Measurements from ENCODE around the gene MMP13. TPM values are rescaled to one million over a fixed set of nuclear protein-coding genes. Genes with fewer than 3 reads are reported as not detected.
A peak's percentile ranks its signal among the peaks of the same experiment; 100 is the strongest.
"Not testable (repeated sequence)": the region's sequence is repeated elsewhere in the genome, so short reads cannot be mapped to it uniquely, and the experiment has no call there.

MMP13 gene
- not detected in 2 replicates for total RNA-seq (2014; rRNA removed; shearing (Covaris generic))

- Histone ChIP-seq H3K27ac (no peak within 1 kb of the TSS), H3K4me3 (no peak within 1 kb of the TSS), H3K36me3 (no peaks in the 10 kb centered on the region), H3K9me3 (replicated peaks) (no peaks in the 10 kb centered on the region), H3K27me3 (replicated peaks) (no peaks in the 10 kb centered on the region), H3K4me1 (replicated peaks) (no peaks in the 10 kb centered on the region)
- no peak for DNase-seq (ENCODE audit: low read depth in 1 of 2, low spot score in 2 of 2)
These were observed at the start of gene MMP13 for GRCh38 chr11:102955624-102956023. Gene MMP13 (minus strand): TSS chr11:102955732. CDS start chr11:102955705, 27 bp downstream.

DNA sequence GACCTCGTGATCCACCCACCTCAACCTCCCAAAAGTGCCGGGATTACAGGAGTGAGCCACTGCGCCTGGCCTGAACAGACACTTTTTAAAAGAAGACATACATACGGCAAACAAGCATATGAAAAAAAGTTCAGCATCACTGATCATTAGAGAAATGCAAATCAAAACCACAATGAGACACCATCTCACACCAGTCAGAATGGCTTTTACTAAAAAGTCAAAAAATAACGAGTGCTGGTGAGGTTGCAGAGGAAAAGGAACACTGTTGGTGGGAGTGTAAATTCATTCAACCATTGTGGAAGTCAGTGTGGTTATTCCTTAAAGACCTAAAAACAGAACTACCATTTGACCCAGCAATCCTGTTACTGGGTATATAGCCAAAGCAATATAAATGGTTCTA, 48.7 kb upstream of the MMP13 start:
- H3K9me3 ChIP-seq (replicated peaks); H3K36me3 ChIP-seq; H3K4me1 ChIP-seq (replicated peaks); H3K27me3 ChIP-seq (replicated peaks); DNase-seq (ENCODE audit: low read depth in 1 of 2, low spot score in 2 of 2); H3K27ac ChIP-seq; H3K4me3 ChIP-seq: not testable (repeated sequence)

- no peak for DNase-seq (ENCODE audit: low read depth in 1 of 2, low spot score in 2 of 2)
- H3K27ac ChIP-seq = no peak overlapping the region
These were observed 38.6 kb upstream of the MMP13 start for GRCh38 chr11:102994105-102994504.

GRCh38 chr11:102991776-102992175, 36.2 kb upstream of the MMP13 start:
- no peak overlapping the region for H3K4me3 ChIP-seq

More at GRCh38 chr11:102994105-102994504, 38.6 kb upstream of the MMP13 start:
- H3K4me3 ChIP-seq = no peak overlapping the region
- no peaks in the 10 kb centered on the region for H3K36me3 ChIP-seq
- no peaks in the 10 kb centered on the region for H3K9me3 ChIP-seq (replicated peaks)
- peaks cover 24% of the 10 kb centered on the region for H3K4me1 ChIP-seq (replicated peaks)
- no peaks in the 10 kb centered on the region for H3K27me3 ChIP-seq (replicated peaks)

GRCh38 chr11:102990145-102990544, 34.6 kb upstream of the MMP13 start:
- Histone ChIP-seq H3K4me3 (no peak overlapping the region), H3K27ac (no peak overlapping the region)
- no peak for DNase-seq (ENCODE audit: low read depth in 1 of 2, low spot score in 2 of 2)

More at GRCh38 chr11:102991776-102992175, 36.2 kb upstream of the MMP13 start:
- no peak for DNase-seq (ENCODE audit: low read depth in 1 of 2, low spot score in 2 of 2)
- Histone ChIP-seq H3K27ac (no peak overlapping the region), H3K27me3 (replicated peaks) (no peaks in the 10 kb centered on the region), H3K36me3 (no peaks in the 10 kb centered on the region), H3K9me3 (replicated peaks) (no peaks in the 10 kb centered on the region), H3K4me1 (replicated peaks) (peaks cover 24% of the 10 kb centered on the region)

DNA sequence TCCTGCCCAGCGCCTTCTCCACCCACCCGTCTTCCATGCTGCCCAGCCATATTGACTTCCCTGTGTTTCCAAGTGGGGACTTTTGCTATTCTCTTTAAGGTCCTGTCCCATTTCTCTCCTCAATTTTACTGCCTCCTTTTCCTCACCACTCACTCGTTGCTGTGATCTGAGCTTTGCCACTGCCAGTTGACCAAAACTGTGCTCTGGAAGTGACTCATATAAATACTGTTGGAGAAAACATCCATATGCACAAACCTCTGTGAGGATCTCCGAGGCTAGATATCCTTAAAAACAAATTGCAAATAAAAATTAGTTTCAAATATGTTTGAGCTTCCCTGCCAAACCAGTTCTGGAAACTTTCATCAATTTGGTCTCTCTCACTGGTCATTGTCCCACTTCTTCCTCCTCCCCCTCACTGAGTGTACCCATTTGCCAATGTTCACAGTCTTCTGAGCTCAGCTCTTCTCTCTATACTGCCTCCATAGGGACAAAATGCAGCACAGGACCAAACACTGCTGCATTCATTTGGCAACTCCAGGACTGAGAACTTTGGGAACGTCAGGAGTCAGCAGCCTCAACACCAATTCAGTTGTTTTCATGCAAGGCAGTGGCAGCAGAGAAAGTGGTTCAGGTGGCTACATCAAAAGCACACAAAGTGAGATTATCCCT, 34.0 kb upstream of the MMP13 start:
- H3K27ac ChIP-seq = no peak overlapping the region
- no peaks in the 10 kb centered on the region for H3K9me3 ChIP-seq (replicated peaks)
- H3K27me3 ChIP-seq (replicated peaks) = no peaks in the 10 kb centered on the region
- DNase-seq (ENCODE audit: low read depth in 1 of 2, low spot score in 2 of 2) = no peak
- no peaks in the 10 kb centered on the region for H3K36me3 ChIP-seq
- no peak overlapping the region for H3K4me3 ChIP-seq
- H3K4me1 ChIP-seq (replicated peaks) = peaks cover 14% of the 10 kb centered on the region

More at GRCh38 chr11:102990145-102990544, 34.6 kb upstream of the MMP13 start:
- Histone ChIP-seq H3K4me1 (replicated peaks) (peaks cover 14% of the 10 kb centered on the region), H3K9me3 (replicated peaks) (no peaks in the 10 kb centered on the region), H3K36me3 (no peaks in the 10 kb centered on the region), H3K27me3 (replicated peaks) (no peaks in the 10 kb centered on the region)

DNA sequence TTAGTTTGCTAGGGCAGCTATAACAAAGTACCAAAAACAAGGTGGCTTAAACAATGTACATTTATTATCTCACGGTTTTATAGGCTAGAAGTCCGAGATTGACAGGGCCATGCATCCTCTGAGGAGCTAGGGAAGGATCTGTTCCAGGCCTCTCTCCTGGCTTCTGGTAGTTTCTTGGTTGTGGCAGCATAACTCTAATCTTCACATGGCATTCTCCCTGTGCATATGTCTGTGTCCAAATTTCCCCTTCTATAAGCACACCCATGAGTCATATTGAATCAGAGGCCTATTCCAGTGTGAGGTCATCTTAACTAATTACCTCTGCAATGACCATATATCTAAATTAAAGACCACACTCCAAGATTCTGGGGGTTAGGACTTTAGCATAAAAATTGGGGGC, 31.3 kb upstream of the MMP13 start:
- DNase-seq (ENCODE audit: low read depth in 1 of 2, low spot score in 2 of 2) = peak in 1 of 2 experiments; percentile 14
- Histone ChIP-seq H3K27me3 (replicated peaks) (no peaks in the 10 kb centered on the region), H3K4me1 (replicated peaks) (peaks cover 17% of the 10 kb centered on the region), H3K9me3 (replicated peaks) (no peaks in the 10 kb centered on the region), H3K4me3 (no peak overlapping the region), H3K27ac (no peak overlapping the region), H3K36me3 (no peaks in the 10 kb centered on the region)

DNA sequence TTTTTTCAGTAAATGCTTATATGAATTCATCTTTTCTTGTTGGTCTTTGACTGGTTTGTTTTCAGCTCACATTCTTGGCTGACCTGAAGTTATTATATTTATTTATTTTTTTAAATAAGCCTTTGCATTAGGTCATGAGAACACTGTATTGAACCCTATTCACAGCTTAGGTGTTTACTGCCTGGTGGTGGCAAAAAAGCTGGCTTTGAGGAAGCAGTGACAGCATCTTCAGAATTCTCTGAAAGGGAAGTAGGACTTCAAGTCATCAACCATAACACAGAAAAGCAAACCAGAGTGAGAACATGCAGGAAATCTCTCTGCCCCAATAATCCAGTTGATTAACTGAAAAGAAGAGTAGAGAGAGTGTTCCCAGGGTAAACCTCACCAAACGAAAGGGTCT, 30.3 kb upstream of the MMP13 start:
- peaks cover 22% of the 10 kb centered on the region for H3K4me1 ChIP-seq (replicated peaks)
- no peaks in the 10 kb centered on the region for H3K27me3 ChIP-seq (replicated peaks)
- DNase-seq (ENCODE audit: low read depth in 1 of 2, low spot score in 2 of 2) = no peak
- no peaks in the 10 kb centered on the region for H3K36me3 ChIP-seq
- H3K9me3 ChIP-seq (replicated peaks) = no peaks in the 10 kb centered on the region
- no peak overlapping the region for H3K27ac ChIP-seq
- no peak overlapping the region for H3K4me3 ChIP-seq

GRCh38 chr11:102983486-102983885, 28.0 kb upstream of the MMP13 start:
- no peaks in the 10 kb centered on the region for H3K9me3 ChIP-seq (replicated peaks)
- H3K4me1 ChIP-seq (replicated peaks) = peaks cover 8% of the 10 kb centered on the region
- no peaks in the 10 kb centered on the region for H3K27me3 ChIP-seq (replicated peaks)
- no peak overlapping the region for H3K27ac ChIP-seq
- no peak overlapping the region for H3K4me3 ChIP-seq
- H3K36me3 ChIP-seq = no peaks in the 10 kb centered on the region
- no peak for DNase-seq (ENCODE audit: low read depth in 1 of 2, low spot score in 2 of 2)

- no peaks in the 10 kb centered on the region for H3K36me3 ChIP-seq
- peaks cover 8% of the 10 kb centered on the region for H3K4me1 ChIP-seq (replicated peaks)
- no peaks in the 10 kb centered on the region for H3K9me3 ChIP-seq (replicated peaks)
- peak in 1 of 2 experiments; percentile 14 for DNase-seq (ENCODE audit: low read depth in 1 of 2, low spot score in 2 of 2)
- no peak overlapping the region for H3K27ac ChIP-seq
- H3K4me3 ChIP-seq = no peak overlapping the region
- no peaks in the 10 kb centered on the region for H3K27me3 ChIP-seq (replicated peaks)
These were observed 25.9 kb upstream of the MMP13 start for GRCh38 chr11:102981324-102981910.

GRCh38 chr11:102974552-102975280, 19.2 kb upstream of the MMP13 start:
- Histone ChIP-seq H3K9me3 (replicated peaks) (no peaks in the 10 kb centered on the region), H3K4me1 (replicated peaks) (peaks cover 9% of the 10 kb centered on the region), H3K4me3 (no peak overlapping the region), H3K27ac (no peak overlapping the region), H3K36me3 (no peaks in the 10 kb centered on the region), H3K27me3 (replicated peaks) (no peaks in the 10 kb centered on the region)
- peak; percentile 43 to 49 for DNase-seq (ENCODE audit: low read depth in 1 of 2, low spot score in 2 of 2)

- H3K9me3 ChIP-seq (replicated peaks); H3K4me3 ChIP-seq; H3K27ac ChIP-seq; H3K27me3 ChIP-seq (replicated peaks); DNase-seq (ENCODE audit: low read depth in 1 of 2, low spot score in 2 of 2); H3K4me1 ChIP-seq (replicated peaks); H3K36me3 ChIP-seq: not testable (repeated sequence)
These were observed 18.2 kb upstream of the MMP13 start for GRCh38 chr11:102973698-102974097.

DNA sequence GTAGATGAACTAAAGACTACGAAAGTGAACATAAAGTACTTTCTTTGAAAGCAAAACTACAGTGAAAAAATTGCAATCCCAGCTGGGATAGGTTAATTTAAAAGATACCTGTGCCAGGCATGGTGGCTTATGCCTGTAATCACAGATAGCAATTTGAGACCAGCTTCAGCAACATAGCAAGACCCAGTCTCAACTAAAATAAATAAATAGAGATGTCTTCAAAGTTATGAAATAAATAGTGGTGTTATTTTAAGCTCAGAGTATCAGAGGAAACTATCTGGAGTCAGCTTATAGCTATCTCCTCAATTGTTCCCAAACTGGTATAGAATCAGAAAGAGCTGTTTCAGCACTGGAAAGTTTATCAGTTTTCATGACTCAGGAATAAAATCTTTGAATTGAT, 17.3 kb upstream of the MMP13 start:
- DNase-seq (ENCODE audit: low read depth in 1 of 2, low spot score in 2 of 2) = no peak
- Histone ChIP-seq H3K9me3 (replicated peaks) (no peaks in the 10 kb centered on the region), H3K36me3 (no peaks in the 10 kb centered on the region), H3K27me3 (replicated peaks) (no peaks in the 10 kb centered on the region), H3K27ac (no peak overlapping the region), H3K4me3 (no peak overlapping the region), H3K4me1 (replicated peaks) (peaks cover 9% of the 10 kb centered on the region)

- Histone ChIP-seq H3K27ac (no peak overlapping the region), H3K4me3 (no peak overlapping the region), H3K27me3 (replicated peaks) (no peaks in the 10 kb centered on the region), H3K9me3 (replicated peaks) (no peaks in the 10 kb centered on the region), H3K4me1 (replicated peaks) (peaks cover 9% of the 10 kb centered on the region), H3K36me3 (no peaks in the 10 kb centered on the region)
- DNase-seq (ENCODE audit: low read depth in 1 of 2, low spot score in 2 of 2) = no peak
These were observed 16.2 kb upstream of the MMP13 start for GRCh38 chr11:102971766-102972165.
